Right lobe of liver (tissue), 4 donors: ENCODE results near the gene KIF6.

Experiments used
- CTCF ChIP-seq, 4 donors: fragments of 200-600 bp in 3 of 4; fragments of 450-650 bp in 1 of 4; IDR thresholded peaks; one replicate each; pipeline versions ENCODE4 v1.5.1 to v1.8.0; 2016 to 2022; ENCODE audit warnings: antibody characterized with exemption in 4 of 4, mild to moderate bottlenecking in 2 of 4
- POLR2A ChIP-seq: fragments of 450-650 bp; IDR thresholded peaks from one replicate; pipeline ENCODE4 v1.6.1; 2017; ENCODE audit warnings: antibody characterized with exemption, mild to moderate bottlenecking
- donor health status: DM: no; HTN: no; CAD: no.
- donor health status: DM: no; HTN: no; CAD: no.
- donor health status: DM: no; HTN: yes; CAD: no.

GRCh38 chr6:39669973-39670342 lies 55.2 kb downstream of the KIF6 start:
- TF ChIP-seq CTCF (IDR thresholded peaks at IDR 0.05) (no peak), POLR2A (no peak)
